Measurements from ENCODE around the gene COX15.

The COX15 gene

GRCh38 chr10:99732033-99732842 is at the start of gene COX15, which contains the start of gene CUTC:
Gene COX15 (minus strand): TSS chr10:99732127. CDS start chr10:99732049, 78 bp downstream.
Gene CUTC (plus strand): TSS chr10:99732234. CDS start chr10:99732349, 115 bp downstream.
- peak within 1 kb of the TSS; percentile 100 for H3K4me3 ChIP-seq (ENCODE audit: low read length)
- TF ChIP-seq CTCF (conservative IDR thresholded peaks at IDR 0.05; ENCODE audit: low read length), result peak; percentile 38
- peak; percentile 95 for DNase-seq (ENCODE audit: low read depth)

- peak; percentile 74 for DNase-seq (ENCODE audit: low read depth)
- H3K4me3 ChIP-seq (ENCODE audit: low read length), result peak overlapping the region; percentile 28
- no peak for TF ChIP-seq CTCF (conservative IDR thresholded peaks at IDR 0.05; ENCODE audit: low read length)
Measured at GRCh38 chr10:99779335-99779734, 47.4 kb upstream of the COX15 start.

- TF ChIP-seq CTCF (conservative IDR thresholded peaks at IDR 0.05; ENCODE audit: low read length), result no peak
- DNase-seq (ENCODE audit: low read depth), result no peak
- H3K4me3 ChIP-seq (ENCODE audit: low read length), result no peak overlapping the region
Measured at GRCh38 chr10:99777918-99778714, 46.2 kb upstream of the COX15 start.

- no peak for TF ChIP-seq CTCF (conservative IDR thresholded peaks at IDR 0.05; ENCODE audit: low read length)
- no peak overlapping the region for H3K4me3 ChIP-seq (ENCODE audit: low read length)
- peak; percentile 87 for DNase-seq (ENCODE audit: low read depth)
Measured at GRCh38 chr10:99775850-99776249, 43.9 kb upstream of the COX15 start.

- no peak overlapping the region for H3K4me3 ChIP-seq (ENCODE audit: low read length)
- no peak for DNase-seq (ENCODE audit: low read depth)
- TF ChIP-seq CTCF (conservative IDR thresholded peaks at IDR 0.05; ENCODE audit: low read length), result no peak
Measured at GRCh38 chr10:99770408-99771045, 38.6 kb upstream of the COX15 start.

GRCh38 chr10:99769706-99770105 is 37.8 kb upstream of the COX15 start:
- no peak for DNase-seq (ENCODE audit: low read depth)
- TF ChIP-seq CTCF (conservative IDR thresholded peaks at IDR 0.05; ENCODE audit: low read length), result no peak
- H3K4me3 ChIP-seq (ENCODE audit: low read length), result no peak overlapping the region

All from AG10803 (cell line).